Measurements from ENCODE around the gene CECR2.
"Not testable (repeated sequence)": the region's sequence is repeated elsewhere in the genome, so short reads cannot be mapped to it uniquely, and the experiment has no call there.

The CECR2 gene

GRCh38 chr22:17412232-17412631 is 43.0 kb downstream of the CECR2 start:
- DNase-seq (ENCODE audit: insufficient read length, low spot score) (no peak), FAIRE-seq (no peak)
- TF ChIP-seq SPI1 (IDR thresholded peaks at IDR 0.05; ENCODE audit: low read depth, low read length) (no peak), PAX5 (IDR thresholded peaks at IDR 0.05; ENCODE audit: insufficient read depth, low read length, severe bottlenecking) (no peak), POLR2A (IDR thresholded peaks at IDR 0.05; ENCODE audit: low read depth, low read length) (no peak), POLR2AphosphoS5 (IDR thresholded peaks at IDR 0.05; ENCODE audit: low read depth, low read length) (no peak), POU2F2 (IDR thresholded peaks at IDR 0.05; ENCODE audit: low read depth, low read length) (no peak), TAF1 (IDR thresholded peaks at IDR 0.05; ENCODE audit: low read depth, low read length) (no peak)

GRCh38 chr22:17418890-17419324 is 49.6 kb downstream of the CECR2 start:
- no peak for DNase-seq (ENCODE audit: insufficient read length, low spot score)
- TF ChIP-seq POU2F2 (IDR thresholded peaks at IDR 0.05; ENCODE audit: low read depth, low read length): no peak
- TF ChIP-seq POLR2A (IDR thresholded peaks at IDR 0.05; ENCODE audit: low read depth, low read length): no peak
- no peak for TF ChIP-seq TAF1 (IDR thresholded peaks at IDR 0.05; ENCODE audit: low read depth, low read length)
- no peak for TF ChIP-seq PAX5 (IDR thresholded peaks at IDR 0.05; ENCODE audit: insufficient read depth, low read length, severe bottlenecking)
- no peak for TF ChIP-seq SPI1 (IDR thresholded peaks at IDR 0.05; ENCODE audit: low read depth, low read length)
- no peak for FAIRE-seq

GRCh38 chr22:17419348-17419747 is 50.1 kb downstream of the CECR2 start:
- no peak for FAIRE-seq
- TF ChIP-seq POLR2A (IDR thresholded peaks at IDR 0.05; ENCODE audit: low read depth, low read length) (no peak), SPI1 (IDR thresholded peaks at IDR 0.05; ENCODE audit: low read depth, low read length) (no peak), POLR2AphosphoS5 (IDR thresholded peaks at IDR 0.05; ENCODE audit: low read depth, low read length) (no peak), PAX5 (IDR thresholded peaks at IDR 0.05; ENCODE audit: insufficient read depth, low read length, severe bottlenecking) (no peak), TAF1 (IDR thresholded peaks at IDR 0.05; ENCODE audit: low read depth, low read length) (no peak), POU2F2 (IDR thresholded peaks at IDR 0.05; ENCODE audit: low read depth, low read length) (no peak)
- DNase-seq (ENCODE audit: insufficient read length, low spot score): no peak

GRCh38 chr22:17422736-17423343 is 53.6 kb downstream of the CECR2 start:
- TF ChIP-seq SPI1 (IDR thresholded peaks at IDR 0.05; ENCODE audit: low read depth, low read length): no peak
- TF ChIP-seq POU2F2 (IDR thresholded peaks at IDR 0.05; ENCODE audit: low read depth, low read length): no peak
- TF ChIP-seq TAF1 (IDR thresholded peaks at IDR 0.05; ENCODE audit: low read depth, low read length): no peak
- TF ChIP-seq POLR2A (IDR thresholded peaks at IDR 0.05; ENCODE audit: low read depth, low read length): no peak
- no peak for TF ChIP-seq POLR2AphosphoS5 (IDR thresholded peaks at IDR 0.05; ENCODE audit: low read depth, low read length)
- no peak for TF ChIP-seq PAX5 (IDR thresholded peaks at IDR 0.05; ENCODE audit: insufficient read depth, low read length, severe bottlenecking)
- no peak for DNase-seq (ENCODE audit: insufficient read length, low spot score)
- no peak for FAIRE-seq

GRCh38 chr22:17423616-17424015 is 54.4 kb downstream of the CECR2 start:
- no peak for DNase-seq (ENCODE audit: insufficient read length, low spot score)
- TF ChIP-seq POU2F2 (IDR thresholded peaks at IDR 0.05; ENCODE audit: low read depth, low read length): no peak
- TF ChIP-seq SPI1 (IDR thresholded peaks at IDR 0.05; ENCODE audit: low read depth, low read length): no peak
- TF ChIP-seq PAX5 (IDR thresholded peaks at IDR 0.05; ENCODE audit: insufficient read depth, low read length, severe bottlenecking): no peak
- no peak for TF ChIP-seq POLR2AphosphoS5 (IDR thresholded peaks at IDR 0.05; ENCODE audit: low read depth, low read length)
- TF ChIP-seq POLR2A (IDR thresholded peaks at IDR 0.05; ENCODE audit: low read depth, low read length): no peak
- TF ChIP-seq TAF1 (IDR thresholded peaks at IDR 0.05; ENCODE audit: low read depth, low read length): no peak
- no peak for FAIRE-seq

- FAIRE-seq; DNase-seq (ENCODE audit: insufficient read length, low spot score): not testable (repeated sequence)
Observed at GRCh38 chr22:17427528-17427927, 58.3 kb downstream of the CECR2 start.

- no peak for TF ChIP-seq SPI1 (IDR thresholded peaks at IDR 0.05; ENCODE audit: low read depth, low read length)
- FAIRE-seq: no peak
- DNase-seq (ENCODE audit: insufficient read length, low spot score): no peak
Observed at GRCh38 chr22:17429516-17429915, 60.3 kb downstream of the CECR2 start.

GRCh38 chr22:17430412-17430811 is 61.2 kb downstream of the CECR2 start:
- FAIRE-seq: no peak
- TF ChIP-seq TAF1 (IDR thresholded peaks at IDR 0.05; ENCODE audit: low read depth, low read length) (no peak), POLR2AphosphoS5 (IDR thresholded peaks at IDR 0.05; ENCODE audit: low read depth, low read length) (no peak), POLR2A (IDR thresholded peaks at IDR 0.05; ENCODE audit: low read depth, low read length) (no peak), PAX5 (IDR thresholded peaks at IDR 0.05; ENCODE audit: insufficient read depth, low read length, severe bottlenecking) (no peak), POU2F2 (IDR thresholded peaks at IDR 0.05; ENCODE audit: low read depth, low read length) (no peak), SPI1 (IDR thresholded peaks at IDR 0.05; ENCODE audit: low read depth, low read length) (no peak)

GRCh38 chr22:17431179-17431578 is 61.9 kb downstream of the CECR2 start:
- no peak for FAIRE-seq
- no peak for TF ChIP-seq POLR2AphosphoS5 (IDR thresholded peaks at IDR 0.05; ENCODE audit: low read depth, low read length)
- TF ChIP-seq TAF1 (IDR thresholded peaks at IDR 0.05; ENCODE audit: low read depth, low read length): no peak
- TF ChIP-seq PAX5 (IDR thresholded peaks at IDR 0.05; ENCODE audit: insufficient read depth, low read length, severe bottlenecking): no peak
- no peak for TF ChIP-seq SPI1 (IDR thresholded peaks at IDR 0.05; ENCODE audit: low read depth, low read length)
- no peak for TF ChIP-seq POLR2A (IDR thresholded peaks at IDR 0.05; ENCODE audit: low read depth, low read length)
- TF ChIP-seq POU2F2 (IDR thresholded peaks at IDR 0.05; ENCODE audit: low read depth, low read length): no peak
- DNase-seq (ENCODE audit: insufficient read length, low spot score): no peak

More at GRCh38 chr22:17430412-17430811, 61.2 kb downstream of the CECR2 start:
- no peak for DNase-seq (ENCODE audit: insufficient read length, low spot score)

GRCh38 chr22:17434856-17435255 is 65.6 kb downstream of the CECR2 start:
- no peak for DNase-seq (ENCODE audit: insufficient read length, low spot score)
- FAIRE-seq: no peak
- TF ChIP-seq SPI1 (IDR thresholded peaks at IDR 0.05; ENCODE audit: low read depth, low read length): no peak
- TF ChIP-seq PAX5 (IDR thresholded peaks at IDR 0.05; ENCODE audit: insufficient read depth, low read length, severe bottlenecking): no peak
- TF ChIP-seq POLR2A (IDR thresholded peaks at IDR 0.05; ENCODE audit: low read depth, low read length): no peak
- no peak for TF ChIP-seq TAF1 (IDR thresholded peaks at IDR 0.05; ENCODE audit: low read depth, low read length)
- TF ChIP-seq POU2F2 (IDR thresholded peaks at IDR 0.05; ENCODE audit: low read depth, low read length): no peak
- TF ChIP-seq POLR2AphosphoS5 (IDR thresholded peaks at IDR 0.05; ENCODE audit: low read depth, low read length): no peak
